NCI-H2196 (cell line): ENCODE data around the gene APRT.

Source experiments
- DNase-seq: peaks from one replicate; lab custom pipeline; 2025; ENCODE audit not compliant: unreplicated experiment; lab: John Stamatoyannopoulos, UW

APRT gene

DNA sequence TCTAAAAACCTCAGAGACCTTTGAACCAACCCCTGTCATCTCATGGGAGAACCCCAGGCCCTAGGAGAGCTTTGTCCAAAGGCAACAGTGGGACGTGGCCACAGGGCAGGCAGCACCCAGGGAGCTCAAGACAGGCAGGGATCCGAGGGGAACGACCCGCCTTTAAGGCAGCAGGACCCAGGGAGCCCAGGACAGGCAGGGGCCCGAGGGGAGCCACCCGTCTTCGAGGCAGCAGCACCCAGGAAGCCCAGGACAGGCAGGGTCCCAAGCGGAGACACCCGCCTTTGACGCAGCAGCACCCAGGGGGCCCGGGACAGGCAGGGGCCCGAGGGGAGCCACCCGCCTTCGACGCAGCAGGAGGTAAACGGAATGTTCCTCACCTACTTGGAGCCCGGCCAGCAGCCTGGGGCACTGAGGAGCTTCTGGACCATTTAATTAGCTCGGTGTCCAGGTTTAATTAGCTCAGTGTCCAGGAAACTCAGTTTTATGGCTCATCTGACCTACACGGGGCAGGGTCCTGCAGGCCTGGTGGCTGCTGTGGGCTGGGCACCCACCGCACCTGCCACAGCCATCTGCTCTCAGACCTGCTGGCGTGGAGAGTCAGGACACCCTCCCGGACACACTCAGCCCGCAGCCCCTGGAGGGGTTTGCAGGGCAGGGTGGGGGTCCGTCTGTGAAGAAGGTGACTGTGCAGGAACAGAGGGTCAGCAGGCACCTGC, 51.1 kb downstream of the APRT start:
- no peak for DNase-seq

DNA sequence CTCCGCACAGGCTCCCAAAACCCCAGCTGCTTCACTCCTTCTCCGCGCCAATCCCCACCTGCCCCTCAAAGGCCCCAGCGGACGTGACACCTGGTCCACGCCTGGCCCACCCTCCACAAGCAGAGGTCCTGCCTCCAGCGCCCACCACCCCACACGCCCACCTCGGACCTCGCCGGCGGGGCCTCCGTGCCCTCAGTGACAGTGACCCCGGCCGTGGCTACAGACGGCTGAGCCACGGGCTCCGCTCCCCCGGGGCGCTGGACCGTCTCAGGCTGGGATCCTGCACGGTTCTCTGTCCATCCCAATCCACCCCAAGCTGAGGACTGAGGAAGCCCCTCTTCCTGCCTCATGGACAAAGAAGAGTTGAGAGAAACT, 51.8 kb downstream of the APRT start:
- DNase-seq, result no peak
